Kidney (tissue), 22 donors: Measurements from ENCODE around the gene APH1B. TPM values are rescaled to one million over a fixed set of nuclear protein-coding genes. Genes with fewer than 3 reads are reported as not detected.
A peak's percentile ranks its signal among the peaks of the same experiment; 100 is the strongest.

Experiments
- DNase-seq, 5 donors: peaks; one replicate each; pipeline ENCODE4 v3.0.0-alpha.2; 2013 to 2020
- FAIRE-seq: peaks from 2 replicates; lab custom pipeline; 2012; peaks lifted over from hg19 to GRCh38; lab: Jason Lieb, UNC
- H3K27ac ChIP-seq, 2 donors: one replicate each; pipeline ENCODE4 v1.7.0; 2013; ENCODE audit warnings: low read depth in 2 of 2, low read length in 2 of 2, inconsistent platforms in 1 of 2
- H3K27me3 ChIP-seq: one replicate; pipeline ENCODE4 v1.7.1; 2013; ENCODE audit warnings: low read length, inconsistent platforms; ENCODE audit not compliant: control insufficient read depth, insufficient read depth
- H3K36me3 ChIP-seq, 3 donors: one replicate each; pipeline versions ENCODE4 v1.7.0 to v1.7.1; 2013; ENCODE audit warnings: low read length in 3 of 3, control low read depth in 1 of 3, inconsistent platforms in 1 of 3; ENCODE audit not compliant: insufficient read depth in 3 of 3, control insufficient read depth in 2 of 3
- H3K4me1 ChIP-seq, 3 donors: one replicate each; pipeline versions ENCODE4 v1.7.0 to v1.7.1; 2013; ENCODE audit warnings: low read length in 3 of 3, inconsistent platforms in 1 of 3, low read depth in 1 of 3; ENCODE audit not compliant: control insufficient read depth in 2 of 3, insufficient read depth in 2 of 3
- H3K4me3 ChIP-seq, 3 donors: one replicate each; pipeline versions ENCODE4 v1.7.0 to v1.8.1; 2013; ENCODE audit warnings: low read length in 3 of 3, control low read depth in 1 of 3, inconsistent platforms in 1 of 3
- H3K9ac ChIP-seq, 3 donors: one replicate each; pipeline versions ENCODE4 v1.7.0 to v1.7.1; 2013; ENCODE audit warnings: low read length in 3 of 3, control low read depth in 1 of 3, inconsistent platforms in 1 of 3
- H3K9me3 ChIP-seq, 3 donors: one replicate each; pipeline versions ENCODE4 v1.7.0 to v1.7.1; 2013; ENCODE audit warnings: low read length in 3 of 3, control low read depth in 1 of 3, inconsistent platforms in 1 of 3; ENCODE audit not compliant: control insufficient read depth in 2 of 3, insufficient read depth in 1 of 3
- intact Hi-C: fragments of 100-400 bp; cut with DNase I; formaldehyde crosslinking; loops from one replicate; pipeline ENCODE4 v1.11.1; 2022
- long read RNA-seq, 10 donors: library from polyadenylated mRNA in 1 of 10; unstranded in 1 of 10; transcript quantifications; one replicate each; pipeline ENCODE4 v2.0.0 and lab custom pipeline, GENCODE V29; 2021 to 2026
- polyA plus RNA-seq: library from polyadenylated mRNA; stranded (reverse); fragments of 350-450 nt; fragmentation: Illumina TruSeq; extraction: RNeasy Lipid Tissue Mini Kit (QIAGEN cat#74804); gene quantifications from one replicate; pipeline ENCODE4 v1.2.3, GENCODE V29; 2014; ENCODE audit warnings: low read depth, low replicate concordance; ENCODE audit not compliant: insufficient read depth
- total RNA-seq: library from RNA; stranded (reverse); fragmentation: NEBNext Ultra II Directional; extraction: Animal tissue kit (Norgen Biotek cat#: 25700); gene quantifications from one replicate; pipeline ENCODE4 v1.2.1, GENCODE V29; 2021
- TF ChIP-seq, protein P1 (sequence below): IDR thresholded peaks from 3 replicates; pipeline ENCODE4 v1.5.1; 2012; ENCODE audit warnings: mild to moderate bottlenecking, moderate library complexity, borderline replicate concordance; ENCODE audit not compliant: insufficient read depth; ENCODE audit errors: extremely low read depth
- donor health status: control.
- donor health status: control.
- donor health status: control.
- donor health status: control.
- donor health status: control.
- donor health status: DM: yes; HTN: yes; CAD: no.
- donor health status: Normal renal cell carcinoma (clear cell type).

The APH1B gene
- 22.4 TPM for total RNA-seq
- 12.3 TPM for polyA plus RNA-seq
- long read RNA-seq, donor 1, full-length matches to known transcripts, result 4 of 30 reads
- long read RNA-seq, donor 1, partial matches to known transcripts, result 26 of 30 reads
- long read RNA-seq, donor 1, other reads (novel, unspliced or antisense), result 0 of 30 reads
- long read RNA-seq, donor 2, full-length matches to known transcripts, result 2 of 21 reads
- long read RNA-seq, donor 2, partial matches to known transcripts, result 0 of 21 reads
- long read RNA-seq, donor 2, other reads (novel, unspliced or antisense), result 19 of 21 reads
- long read RNA-seq, donor 3, full-length matches to known transcripts, result 6 of 57 reads
- long read RNA-seq, donor 3, partial matches to known transcripts, result 45 of 57 reads
- long read RNA-seq, donor 3, other reads (novel, unspliced or antisense), result 6 of 57 reads
- long read RNA-seq, donor 4, full-length matches to known transcripts, result 6 of 6 reads
- long read RNA-seq, donor 4, partial matches to known transcripts, result 0 of 6 reads
- long read RNA-seq, donor 4, other reads (novel, unspliced or antisense), result 0 of 6 reads
- long read RNA-seq, donor 5, full-length matches to known transcripts, result 1 of 1 reads
- long read RNA-seq, donor 5, partial matches to known transcripts, result 0 of 1 reads
- long read RNA-seq, donor 5, other reads (novel, unspliced or antisense), result 0 of 1 reads
- long read RNA-seq, donor 6, full-length matches to known transcripts, result 6 of 6 reads
- long read RNA-seq, donor 6, partial matches to known transcripts, result 0 of 6 reads
- long read RNA-seq, donor 6, other reads (novel, unspliced or antisense), result 0 of 6 reads
- long read RNA-seq, donor 7, full-length matches to known transcripts, result 12 of 15 reads
- long read RNA-seq, donor 7, partial matches to known transcripts, result 0 of 15 reads
- long read RNA-seq, donor 7, other reads (novel, unspliced or antisense), result 3 of 15 reads
- long read RNA-seq, donor 8, full-length matches to known transcripts, result 4 of 4 reads
- long read RNA-seq, donor 8, partial matches to known transcripts, result 0 of 4 reads
- long read RNA-seq, donor 8, other reads (novel, unspliced or antisense), result 0 of 4 reads
- long read RNA-seq, donor 9, full-length matches to known transcripts, result 3 of 12 reads
- long read RNA-seq, donor 9, partial matches to known transcripts, result 9 of 12 reads
- long read RNA-seq, donor 9, other reads (novel, unspliced or antisense), result 0 of 12 reads
- long read RNA-seq, donor 10, full-length matches to known transcripts, result 6 of 64 reads
- long read RNA-seq, donor 10, partial matches to known transcripts, result 20 of 64 reads
- long read RNA-seq, donor 10, other reads (novel, unspliced or antisense), result 38 of 64 reads

GRCh38 chr15:63277038-63277892 is at the start of gene APH1B:
APH1B (plus strand) TSS chr15:63277605; CDS start chr15:63277624, 19 bp downstream.
- FAIRE-seq, result no peak
- H3K27ac ChIP-seq, result peak within 1 kb of the TSS; percentile 74 to 87
- TF ChIP-seq, protein P1, sequence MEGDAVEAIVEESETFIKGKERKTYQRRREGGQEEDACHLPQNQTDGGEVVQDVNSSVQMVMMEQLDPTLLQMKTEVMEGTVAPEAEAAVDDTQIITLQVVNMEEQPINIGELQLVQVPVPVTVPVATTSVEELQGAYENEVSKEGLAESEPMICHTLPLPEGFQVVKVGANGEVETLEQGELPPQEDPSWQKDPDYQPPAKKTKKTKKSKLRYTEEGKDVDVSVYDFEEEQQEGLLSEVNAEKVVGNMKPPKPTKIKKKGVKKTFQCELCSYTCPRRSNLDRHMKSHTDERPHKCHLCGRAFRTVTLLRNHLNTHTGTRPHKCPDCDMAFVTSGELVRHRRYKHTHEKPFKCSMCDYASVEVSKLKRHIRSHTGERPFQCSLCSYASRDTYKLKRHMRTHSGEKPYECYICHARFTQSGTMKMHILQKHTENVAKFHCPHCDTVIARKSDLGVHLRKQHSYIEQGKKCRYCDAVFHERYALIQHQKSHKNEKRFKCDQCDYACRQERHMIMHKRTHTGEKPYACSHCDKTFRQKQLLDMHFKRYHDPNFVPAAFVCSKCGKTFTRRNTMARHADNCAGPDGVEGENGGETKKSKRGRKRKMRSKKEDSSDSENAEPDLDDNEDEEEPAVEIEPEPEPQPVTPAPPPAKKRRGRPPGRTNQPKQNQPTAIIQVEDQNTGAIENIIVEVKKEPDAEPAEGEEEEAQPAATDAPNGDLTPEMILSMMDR, result no peak
- H3K9me3 ChIP-seq, result no peaks in the 10 kb centered on the region
- H3K27me3 ChIP-seq, result no peaks in the 10 kb centered on the region
- peak within 1 kb of the TSS; percentile 64 to 95 (median 87) for H3K9ac ChIP-seq
- H3K36me3 ChIP-seq, result no peaks in the 10 kb centered on the region
- H3K4me1 ChIP-seq, result peaks cover 0 to 9% (median 5%) of the 10 kb centered on the region in 3 donors
- H3K4me3 ChIP-seq, result peak within 1 kb of the TSS; percentile 77 to 86 (median 85)
- DNase-seq, result peak; percentile 80 to 96 (median 93)
- intact Hi-C loops, result no loop called here

- no peaks in the 10 kb centered on the region for H3K9me3 ChIP-seq
- H3K27ac ChIP-seq, result no peak overlapping the region
- no peak overlapping the region for H3K4me3 ChIP-seq
- no peaks in the 10 kb centered on the region for H3K4me1 ChIP-seq
- intact Hi-C loops, result no loop called here
- no peak overlapping the region for H3K9ac ChIP-seq
- peaks cover 0 to 2% (median 0%) of the 10 kb centered on the region in 3 donors for H3K36me3 ChIP-seq
- H3K27me3 ChIP-seq, result no peaks in the 10 kb centered on the region
- FAIRE-seq (no peak), DNase-seq (no peak)
- TF ChIP-seq, protein P1, result no peak
These were observed 49.7 kb upstream of the APH1B start for GRCh38 chr15:63227689-63228088.

- TF ChIP-seq, protein P1, result no peak
- no peak for DNase-seq
- intact Hi-C loops, result no loop called here
- H3K4me1 ChIP-seq, result peaks cover 0 to 12% (median 10%) of the 10 kb centered on the region in 3 donors
- H3K36me3 ChIP-seq, result no peaks in the 10 kb centered on the region
- FAIRE-seq, result no peak
- H3K27me3 ChIP-seq, result no peaks in the 10 kb centered on the region
- no peak overlapping the region for H3K27ac ChIP-seq
- H3K4me3 ChIP-seq, result no peak overlapping the region
- H3K9me3 ChIP-seq, result no peaks in the 10 kb centered on the region
- no peak overlapping the region for H3K9ac ChIP-seq
These were observed 46.2 kb upstream of the APH1B start for GRCh38 chr15:63231206-63231605.
